ENCODE measurements around the gene APOBEC3G.
"Not testable (repeated sequence)": the region's sequence is repeated elsewhere in the genome, so short reads cannot be mapped to it uniquely, and the experiment has no call there.

DNA sequence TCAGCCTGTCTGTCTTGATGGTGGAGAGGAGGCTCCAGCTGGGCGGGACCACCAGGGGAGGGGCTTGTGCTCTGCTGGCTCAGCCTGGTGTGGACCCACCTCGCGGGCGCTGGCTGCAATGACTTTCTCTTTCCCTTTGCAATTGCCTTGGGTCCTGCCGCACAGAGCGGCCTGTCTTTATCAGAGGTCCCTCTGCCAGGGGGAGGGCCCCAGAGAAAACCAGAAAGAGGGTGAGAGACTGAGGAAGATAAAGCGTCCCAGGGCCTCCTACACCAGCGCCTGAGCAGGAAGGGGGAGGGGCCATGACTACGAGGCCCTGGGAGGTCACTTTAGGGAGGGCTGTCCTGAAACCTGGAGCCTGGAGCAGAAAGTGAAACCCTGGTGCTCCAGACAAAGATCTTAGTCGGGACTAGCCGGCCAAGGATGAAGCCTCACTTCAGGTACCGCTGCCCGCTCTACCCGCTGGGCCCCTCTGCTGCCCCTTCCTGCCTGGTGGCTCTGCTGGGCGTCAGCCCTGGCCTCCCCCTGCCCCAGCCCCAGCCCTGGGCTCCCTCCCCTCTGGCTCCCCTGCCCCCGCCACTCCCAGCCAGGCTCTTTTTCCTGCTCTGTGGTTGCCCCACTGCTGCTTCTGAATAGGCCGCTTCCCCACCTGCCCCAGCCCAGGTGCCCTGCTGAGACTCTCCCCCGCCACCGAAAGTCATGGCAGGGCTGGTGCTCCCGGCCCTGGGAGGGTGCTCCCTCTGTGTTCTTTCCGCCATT, 36.4 kb upstream of the APOBEC3G start, which contains the start of gene APOBEC3F:
- TF ChIP-seq, protein P1, sequence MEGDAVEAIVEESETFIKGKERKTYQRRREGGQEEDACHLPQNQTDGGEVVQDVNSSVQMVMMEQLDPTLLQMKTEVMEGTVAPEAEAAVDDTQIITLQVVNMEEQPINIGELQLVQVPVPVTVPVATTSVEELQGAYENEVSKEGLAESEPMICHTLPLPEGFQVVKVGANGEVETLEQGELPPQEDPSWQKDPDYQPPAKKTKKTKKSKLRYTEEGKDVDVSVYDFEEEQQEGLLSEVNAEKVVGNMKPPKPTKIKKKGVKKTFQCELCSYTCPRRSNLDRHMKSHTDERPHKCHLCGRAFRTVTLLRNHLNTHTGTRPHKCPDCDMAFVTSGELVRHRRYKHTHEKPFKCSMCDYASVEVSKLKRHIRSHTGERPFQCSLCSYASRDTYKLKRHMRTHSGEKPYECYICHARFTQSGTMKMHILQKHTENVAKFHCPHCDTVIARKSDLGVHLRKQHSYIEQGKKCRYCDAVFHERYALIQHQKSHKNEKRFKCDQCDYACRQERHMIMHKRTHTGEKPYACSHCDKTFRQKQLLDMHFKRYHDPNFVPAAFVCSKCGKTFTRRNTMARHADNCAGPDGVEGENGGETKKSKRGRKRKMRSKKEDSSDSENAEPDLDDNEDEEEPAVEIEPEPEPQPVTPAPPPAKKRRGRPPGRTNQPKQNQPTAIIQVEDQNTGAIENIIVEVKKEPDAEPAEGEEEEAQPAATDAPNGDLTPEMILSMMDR (IDR thresholded peaks at IDR 0.05) = not testable (repeated sequence)
- TF ChIP-seq POLR2A (IDR thresholded peaks at IDR 0.05) = peak in 1 of 2 donors; percentile 81

All from adrenal gland (tissue), 5 donors.